ENCODE data around the gene PTPRB. TPM values are rescaled to one million over a fixed set of nuclear protein-coding genes. Genes with fewer than 3 reads are reported as not detected.

PTPRB gene
- total and polyA plus RNA-seq, 8 donors = 1.2 to 51.2 (median 10.5) TPM

- intact Hi-C loops (cut with DNase I; ENCODE audit: low total_unique reads) = no loop called here
- H3K27ac ChIP-seq = no peak overlapping the region
- 83 to 88% (median 87%) methylated on average over 10 of the region's 10 CpGs for WGBS, 5 donors
- H3K4me1 ChIP-seq = no peaks in the 10 kb centered on the region
- no peak for TF ChIP-seq EP300 (IDR thresholded peaks at IDR 0.05)
- no peak for TF ChIP-seq POLR2AphosphoS5 (IDR thresholded peaks at IDR 0.05)
- no peak for TF ChIP-seq POLR2A (IDR thresholded peaks at IDR 0.05)
- no peak for TF ChIP-seq CTCF (IDR thresholded peaks at IDR 0.05)
- peaks cover 0 to 14% (median 11%) of the 10 kb centered on the region in 4 donors for H3K9me3 ChIP-seq
- DNase-seq = no peak
- H3K4me3 ChIP-seq = no peak overlapping the region
- H3K36me3 ChIP-seq = no peaks in the 10 kb centered on the region
- H3K27me3 ChIP-seq = no peaks in the 10 kb centered on the region
These were observed 169.1 kb downstream of the PTPRB start for GRCh38 chr12:70467918-70468733.

- no peaks in the 10 kb centered on the region for H3K27me3 ChIP-seq
- no peaks in the 10 kb centered on the region for H3K4me1 ChIP-seq
- H3K36me3 ChIP-seq = no peaks in the 10 kb centered on the region
- TF ChIP-seq CTCF (IDR thresholded peaks at IDR 0.05) (no peak), EP300 (IDR thresholded peaks at IDR 0.05) (no peak), POLR2A (IDR thresholded peaks at IDR 0.05) (no peak), POLR2AphosphoS5 (IDR thresholded peaks at IDR 0.05) (no peak)
- H3K9me3 ChIP-seq = peaks cover 0 to 15% (median 11%) of the 10 kb centered on the region in 4 donors
- no peak overlapping the region for H3K27ac ChIP-seq
- no peak overlapping the region for H3K4me3 ChIP-seq
- 86 to 96% (median 94%) methylated on average over 2 of the region's 2 CpGs for WGBS, 5 donors
- DNase-seq = no peak
- intact Hi-C loops (cut with DNase I; ENCODE audit: low total_unique reads) = no loop called here
These were observed 169.8 kb downstream of the PTPRB start for GRCh38 chr12:70467476-70467875.

GRCh38 chr12:70466753-70467152 lies 170.5 kb downstream of the PTPRB start:
- Histone ChIP-seq H3K4me3 (no peak overlapping the region), H3K36me3 (no peaks in the 10 kb centered on the region), H3K27me3 (no peaks in the 10 kb centered on the region), H3K4me1 (no peaks in the 10 kb centered on the region), H3K27ac (no peak overlapping the region), H3K9me3 (peaks cover 0 to 15% (median 11%) of the 10 kb centered on the region in 4 donors)
- intact Hi-C loops (cut with DNase I; ENCODE audit: low total_unique reads) = no loop called here
- no peak for TF ChIP-seq CTCF (IDR thresholded peaks at IDR 0.05)
- no peak for TF ChIP-seq POLR2A (IDR thresholded peaks at IDR 0.05)
- no peak for TF ChIP-seq POLR2AphosphoS5 (IDR thresholded peaks at IDR 0.05)
- TF ChIP-seq EP300 (IDR thresholded peaks at IDR 0.05) = no peak
- 86 to 99% (median 93%) methylated on average over 2 of the region's 2 CpGs for WGBS, 5 donors
- no peak for DNase-seq

Data from stomach (tissue), 9 donors.